Upper lobe of left lung (tissue), 6 donors: ENCODE data around the gene MKLN1. TPM values are rescaled to one million over a fixed set of nuclear protein-coding genes. Genes with fewer than 3 reads are reported as not detected.

Source experiments
- ATAC-seq, 2 donors: fragments of 200-7000 bp; cut with Tn5 transposase; one replicate each; pipeline ENCODE4 v1.9.1; 2022; ENCODE audit warnings: mild to moderate bottlenecking in 2 of 2, moderate library complexity in 2 of 2; ENCODE audit not compliant: low FRiP score in 2 of 2
- DNase-seq, 2 donors: peaks; one replicate each; pipeline ENCODE4 v3.0.0-alpha.2; 2019 to 2020
- H3K27ac ChIP-seq, 4 donors: fragments of 200-600 bp; sonication (generic); one replicate each; pipeline ENCODE4 v1.5.1; 2016 to 2019
- H3K27me3 ChIP-seq, 4 donors: fragments of 200-600 bp; sonication (generic); one replicate each; pipeline ENCODE4 v1.5.1; 2017 to 2019
- H3K36me3 ChIP-seq, 4 donors: fragments of 200-600 bp; sonication (generic); one replicate each; pipeline ENCODE4 v1.5.1; 2016 to 2019
- H3K4me1 ChIP-seq, 4 donors: fragments of 200-600 bp; sonication (generic); one replicate each; pipeline ENCODE4 v1.5.1; 2018 to 2019
- H3K4me3 ChIP-seq, 4 donors: fragments of 200-600 bp; sonication (generic); one replicate each; pipeline ENCODE4 v1.5.1; 2017 to 2019; ENCODE audit warnings: mild to moderate bottlenecking in 2 of 4, moderate library complexity in 1 of 4
- H3K9me3 ChIP-seq, 4 donors: fragments of 200-600 bp; sonication (generic); one replicate each; pipeline ENCODE4 v1.5.1; 2018 to 2019
- CTCF ChIP-seq, 6 experiments: fragments of 450-650 bp in 4 of 6; fragments of 200-600 bp in 2 of 6; sonication (generic) in 2 of 6; IDR thresholded peaks; one replicate each; pipeline ENCODE4 v1.5.1; 2016 to 2019; ENCODE audit warnings: antibody characterized with exemption in 6 of 6
- EP300 ChIP-seq, 4 donors: sonication (generic); formaldehyde crosslinking; IDR thresholded peaks; one replicate each; pipeline ENCODE4 v1.5.1; 2017; ENCODE audit warnings: antibody characterized with exemption in 4 of 4, control low read depth in 2 of 4
- POLR2A ChIP-seq, 4 donors: fragments of 450-650 bp; IDR thresholded peaks; one replicate each; pipeline ENCODE4 v1.5.1; 2016 to 2017; ENCODE audit warnings: antibody characterized with exemption in 4 of 4, mild to moderate bottlenecking in 2 of 4
- POLR2AphosphoS5 ChIP-seq, 2 donors: sonication (generic); formaldehyde crosslinking; IDR thresholded peaks; one replicate each; pipeline ENCODE4 v1.5.1; 2017; ENCODE audit warnings: antibody characterized with exemption in 2 of 2
- WGBS, 2 donors: methylation state at CpG; one replicate each; pipeline ENCODE4 v1.1.5; 2017 to 2018; 5-methylcytosine and 5-hydroxymethylcytosine counted together
- total RNA-seq, 6 donors: library from RNA; depleted of rRNA in 4 of 6; stranded (reverse); fragments of >200 nt in 4 of 6; gene quantifications; one replicate each; pipeline versions ENCODE4 v1.1.0 to v1.2.1, GENCODE V29; 2016 to 2021
- donor health status: DM: no; HTN: no; CAD: no; lungs with moderate emphysema.
- donor health status: DM: no; HTN: yes; CAD: no; lungs with severe emphysema.

MKLN1 gene
- total RNA-seq, result 100 to 1,000 TPM in 1 of 6 donors, 10 to 100 TPM in 5; 36.7 to 105 (median 44.5) TPM

- Histone ChIP-seq H3K27me3 (no peaks in the 10 kb centered on the region), H3K36me3 (peaks cover 0 to 1% (median 0%) of the 10 kb centered on the region in 4 donors), H3K4me1 (peaks cover 19 to 32% (median 23%) of the 10 kb centered on the region in 4 donors), H3K9me3 (no peaks in the 10 kb centered on the region), H3K27ac (peak within 1 kb of the TSS; percentile 96 to 100 (median 100)), H3K4me3 (peak within 1 kb of the TSS; percentile 78 to 88 (median 82))
- DNase-seq (peak; percentile 97), ATAC-seq (peak; percentile 99 to 100)
- WGBS, 2 donors, result 0 to 1% methylated on average over 13 to 34 of the region's 69 CpGs
- peak in 1 of 4 donors; percentile 62 for TF ChIP-seq EP300 (IDR thresholded peaks at IDR 0.05)
- peak in 3 of 4 donors; percentile 94 to 95 (median 95) for TF ChIP-seq POLR2A (IDR thresholded peaks at IDR 0.05)
- peak in 1 of 6 experiments; percentile 16 for TF ChIP-seq CTCF (IDR thresholded peaks at IDR 0.05)
- peak; percentile 82 to 90 for TF ChIP-seq POLR2AphosphoS5 (IDR thresholded peaks at IDR 0.05)
These were observed at the start of gene MKLN1 for GRCh38 chr7:131327626-131328376. MKLN1 (plus strand) TSS chr7:131327876; CDS start chr7:131327900, 24 bp downstream.

- TF ChIP-seq POLR2A (IDR thresholded peaks at IDR 0.05) (no peak), EP300 (IDR thresholded peaks at IDR 0.05) (no peak), POLR2AphosphoS5 (IDR thresholded peaks at IDR 0.05) (no peak), CTCF (IDR thresholded peaks at IDR 0.05) (no peak)
- DNase-seq (no peak), ATAC-seq (no peak)
- H3K36me3 ChIP-seq, result no peaks in the 10 kb centered on the region
- no peak overlapping the region for H3K4me3 ChIP-seq
- H3K9me3 ChIP-seq, result no peaks in the 10 kb centered on the region
- no peaks in the 10 kb centered on the region for H3K27me3 ChIP-seq
- 42 to 49% methylated on average over 1 of the region's 1 CpG for WGBS, 2 donors
- H3K4me1 ChIP-seq, result no peaks in the 10 kb centered on the region
- no peak overlapping the region for H3K27ac ChIP-seq
These were observed 48.6 kb upstream of the MKLN1 start for GRCh38 chr7:131279044-131279443.

- H3K9me3 ChIP-seq, result no peaks in the 10 kb centered on the region
- no peak overlapping the region for H3K27ac ChIP-seq
- ATAC-seq (no peak), DNase-seq (no peak)
- H3K4me3 ChIP-seq, result no peak overlapping the region
- H3K36me3 ChIP-seq, result no peaks in the 10 kb centered on the region
- TF ChIP-seq POLR2A (IDR thresholded peaks at IDR 0.05), result no peak
- no peak for TF ChIP-seq EP300 (IDR thresholded peaks at IDR 0.05)
- TF ChIP-seq POLR2AphosphoS5 (IDR thresholded peaks at IDR 0.05), result no peak
- TF ChIP-seq CTCF (IDR thresholded peaks at IDR 0.05), result no peak
- WGBS, 2 donors, result 90 to 91% methylated on average over 5 of the region's 5 CpGs
- H3K4me1 ChIP-seq, result peaks cover 0 to 5% (median 4%) of the 10 kb centered on the region in 4 donors
- no peaks in the 10 kb centered on the region for H3K27me3 ChIP-seq
These were observed 46.2 kb upstream of the MKLN1 start for GRCh38 chr7:131281266-131282048.

DNA sequence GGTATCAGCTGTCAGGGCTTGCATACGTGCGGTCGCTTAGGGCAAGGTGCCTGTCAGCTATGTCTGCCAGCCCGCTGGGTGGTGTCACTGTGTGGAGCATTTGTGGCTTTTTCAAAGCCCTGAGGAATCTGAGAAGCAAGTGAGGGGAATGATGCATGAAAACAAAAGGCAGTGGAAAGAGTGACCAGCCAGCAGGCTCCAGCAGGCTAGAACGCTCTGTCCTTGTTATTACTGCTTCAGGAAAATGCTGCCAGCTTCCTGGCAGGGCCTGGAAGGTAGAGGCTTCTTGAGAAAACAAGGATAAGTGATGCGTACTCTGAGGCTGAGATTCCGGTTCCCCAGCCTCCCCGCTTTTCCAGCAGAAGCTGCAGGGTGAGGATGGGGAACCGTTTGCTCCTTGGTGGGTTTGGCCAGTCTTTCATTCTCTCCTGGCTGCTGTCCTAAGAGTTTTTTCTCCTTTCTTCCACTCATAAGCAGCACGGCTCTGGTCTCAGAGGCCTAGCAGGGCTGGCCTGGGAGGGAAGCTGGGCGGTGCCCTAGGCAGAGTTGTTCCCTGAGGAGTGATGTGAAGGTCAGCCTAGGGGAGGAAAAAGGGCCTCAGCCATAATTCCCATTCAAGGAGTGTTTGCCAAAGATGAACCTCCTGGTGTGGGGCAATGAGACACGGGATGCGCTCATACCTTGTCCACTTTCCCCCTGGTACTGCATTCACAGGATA is 42.8 kb upstream of the MKLN1 start:
- Histone ChIP-seq H3K27me3 (no peaks in the 10 kb centered on the region), H3K4me3 (no peak overlapping the region), H3K27ac (peak overlapping the region; percentile 26 to 64 (median 49)), H3K4me1 (peaks cover 0 to 5% (median 4%) of the 10 kb centered on the region in 4 donors), H3K9me3 (no peaks in the 10 kb centered on the region), H3K36me3 (no peaks in the 10 kb centered on the region)
- 86 to 87% methylated on average over 13 of the region's 13 CpGs for WGBS, 2 donors
- peak; percentile 62 to 79 for ATAC-seq
- no peak for DNase-seq
- no peak for TF ChIP-seq POLR2A (IDR thresholded peaks at IDR 0.05)
- TF ChIP-seq POLR2AphosphoS5 (IDR thresholded peaks at IDR 0.05), result peak in 1 of 2 donors; percentile 39
- peak in 2 of 4 donors; percentile 57 to 58 for TF ChIP-seq EP300 (IDR thresholded peaks at IDR 0.05)
- no peak for TF ChIP-seq CTCF (IDR thresholded peaks at IDR 0.05)
